ENCODE measurements around the gene TENM3.

Gene TENM3

DNA sequence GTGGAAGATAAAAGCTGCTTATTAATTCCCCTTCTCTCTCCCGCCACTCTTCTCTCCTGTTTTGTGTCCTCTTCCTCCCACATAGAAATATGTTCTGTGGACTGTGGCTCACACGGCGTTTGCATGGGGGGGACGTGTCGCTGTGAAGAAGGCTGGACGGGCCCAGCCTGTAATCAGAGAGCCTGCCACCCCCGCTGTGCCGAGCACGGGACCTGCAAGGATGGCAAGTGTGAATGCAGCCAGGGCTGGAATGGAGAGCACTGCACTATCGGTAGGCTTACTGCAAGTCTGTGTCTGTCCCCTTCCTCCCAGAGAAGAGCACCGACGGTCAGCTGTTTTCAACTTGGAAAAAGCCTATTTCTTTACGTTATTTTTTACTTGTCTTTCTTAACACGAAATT, 444.9 kb downstream of the TENM3 start:
- H3K9me3 ChIP-seq (ENCODE audit: severe bottlenecking) = no peaks in the 10 kb centered on the region
- H3K27ac ChIP-seq (ENCODE audit: poor library complexity, severe bottlenecking) = no peak overlapping the region
- no peak overlapping the region for H3K4me3 ChIP-seq (ENCODE audit: severe bottlenecking)
- H3K27me3 ChIP-seq (ENCODE audit: insufficient read depth, poor library complexity, severe bottlenecking) = no peaks in the 10 kb centered on the region
- ATAC-seq (ENCODE audit: low read depth) (no peak), DNase-seq (ENCODE audit: low spot score) (no peak)
- no peaks in the 10 kb centered on the region for H3K4me1 ChIP-seq (ENCODE audit: insufficient read depth, poor library complexity, severe bottlenecking)
- no peaks in the 10 kb centered on the region for H3K36me3 ChIP-seq (ENCODE audit: low read depth)
- TF ChIP-seq, protein P1, sequence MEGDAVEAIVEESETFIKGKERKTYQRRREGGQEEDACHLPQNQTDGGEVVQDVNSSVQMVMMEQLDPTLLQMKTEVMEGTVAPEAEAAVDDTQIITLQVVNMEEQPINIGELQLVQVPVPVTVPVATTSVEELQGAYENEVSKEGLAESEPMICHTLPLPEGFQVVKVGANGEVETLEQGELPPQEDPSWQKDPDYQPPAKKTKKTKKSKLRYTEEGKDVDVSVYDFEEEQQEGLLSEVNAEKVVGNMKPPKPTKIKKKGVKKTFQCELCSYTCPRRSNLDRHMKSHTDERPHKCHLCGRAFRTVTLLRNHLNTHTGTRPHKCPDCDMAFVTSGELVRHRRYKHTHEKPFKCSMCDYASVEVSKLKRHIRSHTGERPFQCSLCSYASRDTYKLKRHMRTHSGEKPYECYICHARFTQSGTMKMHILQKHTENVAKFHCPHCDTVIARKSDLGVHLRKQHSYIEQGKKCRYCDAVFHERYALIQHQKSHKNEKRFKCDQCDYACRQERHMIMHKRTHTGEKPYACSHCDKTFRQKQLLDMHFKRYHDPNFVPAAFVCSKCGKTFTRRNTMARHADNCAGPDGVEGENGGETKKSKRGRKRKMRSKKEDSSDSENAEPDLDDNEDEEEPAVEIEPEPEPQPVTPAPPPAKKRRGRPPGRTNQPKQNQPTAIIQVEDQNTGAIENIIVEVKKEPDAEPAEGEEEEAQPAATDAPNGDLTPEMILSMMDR (IDR thresholded peaks at IDR 0.05; ENCODE audit: poor library complexity, severe bottlenecking) = no peak

DNA sequence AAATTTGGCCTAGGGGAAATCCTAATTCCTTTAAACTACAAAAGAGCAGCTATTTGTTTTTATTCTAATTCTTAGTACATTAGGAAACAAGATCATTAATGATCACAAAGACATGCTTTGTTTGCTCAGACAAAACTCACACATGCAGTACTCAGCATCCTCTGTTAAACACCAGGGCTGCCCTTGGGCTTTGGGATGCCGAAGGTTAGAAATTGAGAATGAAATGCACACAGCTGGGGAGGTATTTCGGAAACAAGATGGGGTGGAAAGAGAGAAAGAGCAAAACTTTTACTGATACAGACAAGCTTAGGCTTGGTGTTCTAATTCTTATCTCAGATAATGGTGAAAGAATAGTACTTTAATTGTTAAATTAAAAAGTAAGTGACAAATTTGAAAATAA, 451.3 kb downstream of the TENM3 start:
- no peak for ATAC-seq (ENCODE audit: low read depth)
- no peak overlapping the region for H3K27ac ChIP-seq (ENCODE audit: poor library complexity, severe bottlenecking)
- TF ChIP-seq, protein P1 (IDR thresholded peaks at IDR 0.05; ENCODE audit: poor library complexity, severe bottlenecking) = no peak

DNA sequence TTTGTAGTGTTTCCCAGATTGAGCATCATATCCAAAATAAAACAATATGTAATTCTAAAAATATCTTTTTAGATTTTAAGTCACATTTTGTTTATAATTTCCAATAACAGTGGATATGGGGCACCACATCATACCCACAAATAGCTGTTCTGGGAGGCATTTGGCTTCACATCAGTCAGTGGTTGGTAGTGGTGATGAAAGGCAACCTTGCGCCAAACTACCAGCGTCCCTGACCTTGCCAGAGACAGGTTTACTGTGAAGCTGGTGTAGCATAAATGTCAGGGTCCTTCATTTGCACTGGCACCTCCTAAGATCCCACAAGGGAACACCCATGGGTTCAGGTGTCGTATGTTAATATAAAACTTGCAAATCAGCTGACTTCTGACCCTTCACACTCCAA, 451.8 kb downstream of the TENM3 start:
- no peaks in the 10 kb centered on the region for H3K9me3 ChIP-seq (ENCODE audit: severe bottlenecking)
- TF ChIP-seq, protein P1 (IDR thresholded peaks at IDR 0.05; ENCODE audit: poor library complexity, severe bottlenecking) = no peak
- no peaks in the 10 kb centered on the region for H3K36me3 ChIP-seq (ENCODE audit: low read depth)
- DNase-seq (ENCODE audit: low spot score) = no peak
- no peaks in the 10 kb centered on the region for H3K4me1 ChIP-seq (ENCODE audit: insufficient read depth, poor library complexity, severe bottlenecking)
- H3K27me3 ChIP-seq (ENCODE audit: insufficient read depth, poor library complexity, severe bottlenecking) = no peaks in the 10 kb centered on the region
- H3K4me3 ChIP-seq (ENCODE audit: severe bottlenecking) = no peak overlapping the region
- no peak for ATAC-seq (ENCODE audit: low read depth)
- H3K27ac ChIP-seq (ENCODE audit: poor library complexity, severe bottlenecking) = no peak overlapping the region

More for the DNA sequence above, 451.3 kb downstream of the TENM3 start:
- Histone ChIP-seq H3K9me3 (ENCODE audit: severe bottlenecking) (no peaks in the 10 kb centered on the region), H3K36me3 (ENCODE audit: low read depth) (no peaks in the 10 kb centered on the region), H3K27me3 (ENCODE audit: insufficient read depth, poor library complexity, severe bottlenecking) (no peaks in the 10 kb centered on the region), H3K4me1 (ENCODE audit: insufficient read depth, poor library complexity, severe bottlenecking) (no peaks in the 10 kb centered on the region), H3K4me3 (ENCODE audit: severe bottlenecking) (no peak overlapping the region)
- no peak for DNase-seq (ENCODE audit: low spot score)

DNA sequence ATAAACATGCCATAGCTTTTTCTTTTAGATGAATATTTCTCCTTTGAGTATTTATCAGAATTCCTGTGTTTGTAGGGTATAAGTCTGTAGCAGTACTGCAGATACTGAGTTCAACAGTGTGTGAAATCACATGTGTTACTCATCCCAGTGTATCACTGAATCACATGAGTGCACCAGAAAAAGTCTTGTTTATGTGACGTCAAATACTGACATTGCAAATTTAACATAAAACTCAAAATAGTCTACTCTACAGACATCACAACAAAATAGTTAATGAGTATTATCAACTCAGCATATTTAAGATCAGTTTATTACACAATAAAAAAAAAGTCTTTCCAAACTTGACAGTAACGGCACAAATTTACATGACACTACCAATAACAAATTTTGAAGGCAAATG, 452.6 kb downstream of the TENM3 start:
- Histone ChIP-seq H3K4me3 (ENCODE audit: severe bottlenecking) (no peak overlapping the region), H3K27me3 (ENCODE audit: insufficient read depth, poor library complexity, severe bottlenecking) (no peaks in the 10 kb centered on the region), H3K36me3 (ENCODE audit: low read depth) (no peaks in the 10 kb centered on the region), H3K27ac (ENCODE audit: poor library complexity, severe bottlenecking) (no peak overlapping the region), H3K4me1 (ENCODE audit: insufficient read depth, poor library complexity, severe bottlenecking) (no peaks in the 10 kb centered on the region), H3K9me3 (ENCODE audit: severe bottlenecking) (no peaks in the 10 kb centered on the region)
- TF ChIP-seq, protein P1 (IDR thresholded peaks at IDR 0.05; ENCODE audit: poor library complexity, severe bottlenecking) = no peak
- DNase-seq (ENCODE audit: low spot score) = no peak
- ATAC-seq (ENCODE audit: low read depth) = no peak

DNA sequence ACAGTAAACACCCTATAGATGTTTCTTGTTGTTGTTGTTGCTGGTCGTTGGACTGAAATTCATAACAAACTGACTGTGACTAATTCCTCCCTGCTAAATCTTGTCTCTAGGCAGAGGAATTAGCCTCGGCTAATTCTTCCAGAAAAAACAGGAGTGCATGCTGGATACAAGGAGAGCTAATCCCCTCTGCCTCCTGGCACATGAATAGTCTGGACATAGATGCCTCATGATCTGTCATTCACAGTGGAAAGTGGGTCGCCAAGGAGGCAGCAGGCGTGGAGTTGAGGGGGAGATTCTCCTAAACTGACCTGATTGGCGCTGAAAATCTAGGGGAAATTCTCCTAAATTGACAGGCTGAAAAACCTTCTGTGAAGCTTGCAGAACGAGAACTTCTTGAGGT, 453.9 kb downstream of the TENM3 start:
- no peaks in the 10 kb centered on the region for H3K27me3 ChIP-seq (ENCODE audit: insufficient read depth, poor library complexity, severe bottlenecking)
- H3K4me3 ChIP-seq (ENCODE audit: severe bottlenecking) = no peak overlapping the region
- H3K9me3 ChIP-seq (ENCODE audit: severe bottlenecking) = no peaks in the 10 kb centered on the region
- ATAC-seq (ENCODE audit: low read depth) = no peak
- TF ChIP-seq, protein P1 (IDR thresholded peaks at IDR 0.05; ENCODE audit: poor library complexity, severe bottlenecking) = no peak
- H3K27ac ChIP-seq (ENCODE audit: poor library complexity, severe bottlenecking) = no peak overlapping the region
- H3K4me1 ChIP-seq (ENCODE audit: insufficient read depth, poor library complexity, severe bottlenecking) = no peaks in the 10 kb centered on the region
- H3K36me3 ChIP-seq (ENCODE audit: low read depth) = no peaks in the 10 kb centered on the region
- no peak for DNase-seq (ENCODE audit: low spot score)

Data from RWPE2 (cell line).